ENCODE measurements around the gene ATP6V0D1.

ATP6V0D1 gene

DNA sequence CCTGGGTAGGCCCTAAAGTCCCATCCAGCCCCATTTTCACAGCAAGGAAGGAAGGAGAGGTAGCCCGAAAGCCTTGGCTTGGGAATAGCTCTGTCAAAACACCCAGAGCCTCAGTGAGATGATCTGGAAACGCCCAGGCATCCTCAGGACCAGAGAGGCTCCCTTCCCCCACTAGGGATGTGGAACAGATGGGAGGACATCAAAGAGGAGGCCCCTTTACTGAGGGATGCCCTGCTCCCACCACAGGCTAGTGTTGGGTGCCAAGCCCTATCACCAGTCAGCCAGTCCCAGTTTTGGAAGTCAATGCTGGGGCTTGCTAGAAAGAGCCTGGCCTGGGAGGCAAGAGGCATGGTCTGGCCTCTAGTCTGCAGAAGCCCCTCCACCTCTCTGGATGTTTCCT, 92.4 kb downstream of the ATP6V0D1 start:
- TF ChIP-seq, protein P1, sequence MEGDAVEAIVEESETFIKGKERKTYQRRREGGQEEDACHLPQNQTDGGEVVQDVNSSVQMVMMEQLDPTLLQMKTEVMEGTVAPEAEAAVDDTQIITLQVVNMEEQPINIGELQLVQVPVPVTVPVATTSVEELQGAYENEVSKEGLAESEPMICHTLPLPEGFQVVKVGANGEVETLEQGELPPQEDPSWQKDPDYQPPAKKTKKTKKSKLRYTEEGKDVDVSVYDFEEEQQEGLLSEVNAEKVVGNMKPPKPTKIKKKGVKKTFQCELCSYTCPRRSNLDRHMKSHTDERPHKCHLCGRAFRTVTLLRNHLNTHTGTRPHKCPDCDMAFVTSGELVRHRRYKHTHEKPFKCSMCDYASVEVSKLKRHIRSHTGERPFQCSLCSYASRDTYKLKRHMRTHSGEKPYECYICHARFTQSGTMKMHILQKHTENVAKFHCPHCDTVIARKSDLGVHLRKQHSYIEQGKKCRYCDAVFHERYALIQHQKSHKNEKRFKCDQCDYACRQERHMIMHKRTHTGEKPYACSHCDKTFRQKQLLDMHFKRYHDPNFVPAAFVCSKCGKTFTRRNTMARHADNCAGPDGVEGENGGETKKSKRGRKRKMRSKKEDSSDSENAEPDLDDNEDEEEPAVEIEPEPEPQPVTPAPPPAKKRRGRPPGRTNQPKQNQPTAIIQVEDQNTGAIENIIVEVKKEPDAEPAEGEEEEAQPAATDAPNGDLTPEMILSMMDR (IDR thresholded peaks at IDR 0.05; ENCODE audit: low read depth, low read length, missing control alignments), result no peak
- no peak for DNase-seq (ENCODE audit: extremely low read depth, low read depth)
- H3K4me3 ChIP-seq (replicated peaks; ENCODE audit: low read depth, low read length), result no peak overlapping the region

- DNase-seq (ENCODE audit: extremely low read depth, low read depth), result no peak
- TF ChIP-seq, protein P1 (IDR thresholded peaks at IDR 0.05; ENCODE audit: low read depth, low read length, missing control alignments), result no peak
- no peak overlapping the region for H3K4me3 ChIP-seq (replicated peaks; ENCODE audit: low read depth, low read length)
These were observed 92.8 kb downstream of the ATP6V0D1 start for GRCh38 chr16:67388191-67388590.
